ENCODE measurements around the gene HSPA6. TPM values are rescaled to one million over a fixed set of nuclear protein-coding genes. Genes with fewer than 3 reads are reported as not detected.

HSPA6 gene
- total RNA-seq, 4 donors from 2014 or later = 1.3 to 4.2 (median 3.2) TPM

GRCh38 chr1:161482610-161483009 lies 41.7 kb upstream of the HSPA6 start:
- H3K27ac ChIP-seq = no peak overlapping the region
- WGBS, 2 donors = 53 to 61% methylated on average over 6 of the region's 6 CpGs
- no peak overlapping the region for H3K4me3 ChIP-seq
- H3K9me3 ChIP-seq = no peaks in the 10 kb centered on the region
- intact Hi-C loops (cut with DNase I) = loop anchor here (10.0 kb wide), 1 partner anchor 262 kb away; the partner anchor contains the start of gene DUSP12
- no peak for TF ChIP-seq CTCF (IDR thresholded peaks at IDR 0.05)
- no peak for TF ChIP-seq POLR2A (IDR thresholded peaks at IDR 0.05)
- no peaks in the 10 kb centered on the region for H3K36me3 ChIP-seq
- peaks cover 7 to 10% (median 8%) of the 10 kb centered on the region in 3 donors for H3K4me1 ChIP-seq
- DNase-seq = no peak
- H3K27me3 ChIP-seq = peaks cover 0 to 66% (median 0%) of the 10 kb centered on the region in 4 donors

DNA sequence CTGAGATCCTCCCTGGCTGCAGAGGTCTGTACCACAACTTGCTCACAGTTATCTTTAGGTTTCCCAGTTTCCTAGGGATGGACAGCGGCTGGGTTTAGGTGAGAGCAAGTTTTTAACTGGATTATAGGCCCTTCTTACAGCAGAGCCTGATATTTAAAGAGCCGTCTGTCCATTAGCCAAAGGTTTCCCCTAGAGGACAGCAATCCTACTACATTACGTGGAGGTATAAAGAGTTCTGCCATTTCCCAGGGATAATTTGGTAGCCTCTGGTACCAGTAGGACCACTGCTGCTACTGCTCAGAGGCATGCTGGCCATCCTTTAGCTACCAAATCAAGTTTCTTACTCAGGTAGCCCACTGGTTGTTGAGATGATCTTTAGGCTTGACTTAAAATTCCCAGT lies 41.0 kb upstream of the HSPA6 start:
- peaks cover 0 to 69% (median 0%) of the 10 kb centered on the region in 4 donors for H3K27me3 ChIP-seq
- no peaks in the 10 kb centered on the region for H3K36me3 ChIP-seq
- 83 to 89% methylated on average over 2 to 3 of the region's 3 CpGs for WGBS, 2 donors
- H3K9me3 ChIP-seq = no peaks in the 10 kb centered on the region
- DNase-seq = no peak
- H3K4me1 ChIP-seq = peaks cover 7 to 14% (median 8%) of the 10 kb centered on the region in 3 donors
- H3K4me3 ChIP-seq = no peak overlapping the region
- intact Hi-C loops (cut with DNase I) = loop anchor here (10.0 kb wide), 1 partner anchor 261 kb away; the partner anchor contains the start of gene DUSP12
- TF ChIP-seq CTCF (IDR thresholded peaks at IDR 0.05) (no peak), POLR2A (IDR thresholded peaks at IDR 0.05) (no peak)
- H3K27ac ChIP-seq = no peak overlapping the region

DNA sequence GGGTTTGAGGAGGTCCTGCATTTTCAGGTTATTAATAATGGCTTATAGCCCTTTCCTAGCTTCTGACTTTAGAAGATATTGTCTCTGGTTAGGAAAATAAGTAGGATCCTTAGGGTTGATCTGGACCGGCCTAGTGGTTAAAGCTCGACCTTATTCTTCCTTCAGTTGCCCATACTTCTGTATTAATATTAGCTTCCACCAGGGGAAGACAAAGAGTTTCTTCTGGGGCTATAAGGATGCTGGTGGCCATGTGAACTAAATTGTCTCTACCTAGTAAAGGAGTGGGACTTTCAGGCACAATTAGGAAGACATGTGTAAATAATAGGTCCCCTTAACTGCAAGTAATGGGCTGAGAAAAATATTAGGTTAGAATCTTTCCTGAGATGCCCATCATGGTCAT lies 39.7 kb upstream of the HSPA6 start:
- 40 to 78% methylated on average over 1 to 2 of the region's 2 CpGs for WGBS, 2 donors
- H3K36me3 ChIP-seq = no peaks in the 10 kb centered on the region
- TF ChIP-seq CTCF (IDR thresholded peaks at IDR 0.05) = peak in 3 of 6 experiments; percentile 8 to 46 (median 30)
- TF ChIP-seq POLR2A (IDR thresholded peaks at IDR 0.05) = no peak
- H3K9me3 ChIP-seq = no peaks in the 10 kb centered on the region
- no peak overlapping the region for H3K27ac ChIP-seq
- no peak for DNase-seq
- H3K4me1 ChIP-seq = peaks cover 7 to 14% (median 8%) of the 10 kb centered on the region in 3 donors
- no peak overlapping the region for H3K4me3 ChIP-seq
- H3K27me3 ChIP-seq = peaks cover 0 to 69% (median 0%) of the 10 kb centered on the region in 4 donors
- intact Hi-C loops (cut with DNase I) = loop anchor here (10.0 kb wide), 1 partner anchor 260 kb away; the partner anchor contains the start of gene DUSP12

GRCh38 chr1:161486806-161487741 lies 37.3 kb upstream of the HSPA6 start:
- WGBS, 2 donors = 33 to 38% methylated on average over 8 of the region's 8 CpGs
- TF ChIP-seq CTCF (IDR thresholded peaks at IDR 0.05) (peak; percentile 68 to 89 (median 80)), POLR2A (IDR thresholded peaks at IDR 0.05) (no peak)
- Histone ChIP-seq H3K4me1 (peaks cover 3 to 14% (median 8%) of the 10 kb centered on the region in 3 donors), H3K27ac (peak overlapping the region in 2 of 4 donors; percentile 48 to 62), H3K36me3 (no peaks in the 10 kb centered on the region), H3K9me3 (no peaks in the 10 kb centered on the region), H3K4me3 (peak overlapping the region in 3 of 4 donors; percentile 5 to 34 (median 22)), H3K27me3 (peaks cover 0 to 69% (median 1%) of the 10 kb centered on the region in 4 donors)
- intact Hi-C loops (cut with DNase I) = loop anchor here (10.0 kb wide), 1 partner anchor 258 kb away; the partner anchor contains the start of gene DUSP12
- DNase-seq = no peak

DNA sequence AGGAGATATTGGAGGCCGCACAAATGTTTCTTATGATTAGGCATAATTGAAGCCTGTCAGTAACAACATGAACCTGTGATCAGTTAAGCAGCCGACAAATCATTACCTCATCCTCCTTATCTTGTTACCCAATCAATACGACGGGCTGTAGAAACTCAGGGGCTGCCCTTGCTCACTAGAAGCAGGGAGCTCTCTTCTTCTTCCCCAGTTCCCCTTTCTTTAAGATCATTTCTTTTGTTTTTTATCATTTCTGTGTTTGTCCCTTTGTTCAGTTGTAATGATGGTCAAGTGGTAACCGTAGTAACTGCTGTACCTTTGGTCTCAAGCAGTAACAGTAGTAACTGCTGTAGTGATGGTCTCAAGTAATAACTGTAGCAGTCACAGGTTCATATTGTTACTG lies 32.9 kb upstream of the HSPA6 start:
- DNase-seq = no peak
- WGBS, 2 donors = 70 to 86% methylated on average over 5 of the region's 5 CpGs
- TF ChIP-seq CTCF (IDR thresholded peaks at IDR 0.05) (no peak), POLR2A (IDR thresholded peaks at IDR 0.05) (no peak)
- Histone ChIP-seq H3K36me3 (no peaks in the 10 kb centered on the region), H3K9me3 (no peaks in the 10 kb centered on the region), H3K4me3 (no peak overlapping the region), H3K27ac (no peak overlapping the region), H3K27me3 (peaks cover 0 to 74% (median 1%) of the 10 kb centered on the region in 4 donors), H3K4me1 (peaks cover 3 to 14% (median 8%) of the 10 kb centered on the region in 3 donors)
- intact Hi-C loops (cut with DNase I) = no loop called here
